Measurements from ENCODE around the gene APAF1. TPM values are rescaled to one million over a fixed set of nuclear protein-coding genes. Genes with fewer than 3 reads are reported as not detected.

APAF1 gene
- total and polyA plus RNA-seq, 4 donors = 1.9 to 11.6 (median 6.6) TPM

DNA sequence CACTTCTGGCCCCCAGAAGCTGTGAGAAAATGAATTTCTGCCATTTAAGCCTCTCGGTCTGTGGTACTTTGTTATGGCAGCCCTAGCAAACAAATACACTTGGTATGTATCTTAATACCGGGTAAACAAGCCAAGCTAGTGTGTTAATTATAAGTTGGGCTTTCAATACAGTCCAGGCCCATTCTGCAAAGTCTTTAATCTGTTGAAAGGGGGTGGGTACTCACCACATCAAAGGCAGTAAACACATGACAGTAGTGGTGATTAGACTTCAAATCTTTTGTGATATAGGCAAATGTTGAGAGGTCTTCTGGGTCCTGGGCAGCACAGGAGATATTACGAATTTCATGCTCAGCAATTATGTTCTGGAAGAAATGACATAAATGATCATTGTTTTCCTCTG is 127.7 kb downstream of the APAF1 start:
- no peaks in the 10 kb centered on the region for H3K4me1 ChIP-seq (ENCODE audit: control insufficient read depth in 4 of 4, insufficient read depth in 4 of 4, low read length in 3 of 4)
- H3K36me3 ChIP-seq (ENCODE audit: control insufficient read depth in 4 of 4, insufficient read depth in 3 of 4, low read depth in 1 of 4, low read length in 3 of 4) = no peaks in the 10 kb centered on the region
- 92% methylated on average over 3 of the region's 3 CpGs for WGBS
- TF ChIP-seq NR2F2 (IDR thresholded peaks at IDR 0.05) (no peak), RXRA (IDR thresholded peaks at IDR 0.05) (no peak), EGR1 (IDR thresholded peaks at IDR 0.05; ENCODE audit: low read depth in 2 of 2) (no peak), GABPA (IDR thresholded peaks at IDR 0.05 in 1 of 2, conservative IDR thresholded peaks at IDR 0.05 in 1 of 2) (no peak), TAF1 (conservative IDR thresholded peaks at IDR 0.05) (no peak), JUND (IDR thresholded peaks at IDR 0.05) (no peak)
- TF ChIP-seq, protein P1, sequence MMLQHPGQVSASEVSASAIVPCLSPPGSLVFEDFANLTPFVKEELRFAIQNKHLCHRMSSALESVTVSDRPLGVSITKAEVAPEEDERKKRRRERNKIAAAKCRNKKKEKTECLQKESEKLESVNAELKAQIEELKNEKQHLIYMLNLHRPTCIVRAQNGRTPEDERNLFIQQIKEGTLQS (IDR thresholded peaks at IDR 0.05) = no peak
- TF ChIP-seq, protein P2, sequence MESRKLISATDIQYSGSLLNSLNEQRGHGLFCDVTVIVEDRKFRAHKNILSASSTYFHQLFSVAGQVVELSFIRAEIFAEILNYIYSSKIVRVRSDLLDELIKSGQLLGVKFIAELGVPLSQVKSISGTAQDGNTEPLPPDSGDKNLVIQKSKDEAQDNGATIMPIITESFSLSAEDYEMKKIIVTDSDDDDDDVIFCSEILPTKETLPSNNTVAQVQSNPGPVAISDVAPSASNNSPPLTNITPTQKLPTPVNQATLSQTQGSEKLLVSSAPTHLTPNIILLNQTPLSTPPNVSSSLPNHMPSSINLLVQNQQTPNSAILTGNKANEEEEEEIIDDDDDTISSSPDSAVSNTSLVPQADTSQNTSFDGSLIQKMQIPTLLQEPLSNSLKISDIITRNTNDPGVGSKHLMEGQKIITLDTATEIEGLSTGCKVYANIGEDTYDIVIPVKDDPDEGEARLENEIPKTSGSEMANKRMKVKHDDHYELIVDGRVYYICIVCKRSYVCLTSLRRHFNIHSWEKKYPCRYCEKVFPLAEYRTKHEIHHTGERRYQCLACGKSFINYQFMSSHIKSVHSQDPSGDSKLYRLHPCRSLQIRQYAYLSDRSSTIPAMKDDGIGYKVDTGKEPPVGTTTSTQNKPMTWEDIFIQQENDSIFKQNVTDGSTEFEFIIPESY (IDR thresholded peaks at IDR 0.05) = no peak
- DNase-seq (ENCODE audit: low spot score) = no peak
- no peak overlapping the region for H3K27ac ChIP-seq (ENCODE audit: low read depth in 1 of 2, low read length in 2 of 2)
- no peak overlapping the region for H3K4me3 ChIP-seq (ENCODE audit: low read depth in 1 of 3, low read length in 3 of 3)
- H3K9ac ChIP-seq (ENCODE audit: low read depth in 1 of 2, low read length in 2 of 2) = no peak overlapping the region
- H3K9me3 ChIP-seq (ENCODE audit: control insufficient read depth in 4 of 4, low read length in 3 of 4) = no peaks in the 10 kb centered on the region
- H3K27me3 ChIP-seq (ENCODE audit: control insufficient read depth in 4 of 4, insufficient read depth in 4 of 4, low read length in 3 of 4) = no peaks in the 10 kb centered on the region

DNA sequence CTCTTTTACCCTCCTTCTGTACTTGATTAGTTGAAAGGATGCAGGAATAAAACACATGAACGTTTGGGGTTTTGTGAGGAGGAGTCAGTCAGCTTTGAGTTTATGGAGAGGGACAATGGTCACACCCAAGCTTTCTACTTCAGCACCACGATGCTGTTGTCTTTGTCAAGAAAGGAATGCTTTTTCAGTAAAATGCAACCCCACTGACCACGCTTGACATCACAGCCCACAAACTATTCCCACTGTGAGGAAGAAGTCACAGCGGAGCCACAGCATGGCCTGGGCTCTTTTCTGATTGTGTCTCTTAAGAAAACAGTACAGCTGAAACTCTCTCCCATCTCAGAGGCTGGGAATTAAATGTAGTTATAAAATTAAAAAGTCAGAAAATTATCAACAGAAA is 135.2 kb downstream of the APAF1 start:
- no peaks in the 10 kb centered on the region for H3K4me1 ChIP-seq (ENCODE audit: control insufficient read depth in 4 of 4, insufficient read depth in 4 of 4, low read length in 3 of 4)
- DNase-seq (ENCODE audit: low spot score) = no peak

DNA sequence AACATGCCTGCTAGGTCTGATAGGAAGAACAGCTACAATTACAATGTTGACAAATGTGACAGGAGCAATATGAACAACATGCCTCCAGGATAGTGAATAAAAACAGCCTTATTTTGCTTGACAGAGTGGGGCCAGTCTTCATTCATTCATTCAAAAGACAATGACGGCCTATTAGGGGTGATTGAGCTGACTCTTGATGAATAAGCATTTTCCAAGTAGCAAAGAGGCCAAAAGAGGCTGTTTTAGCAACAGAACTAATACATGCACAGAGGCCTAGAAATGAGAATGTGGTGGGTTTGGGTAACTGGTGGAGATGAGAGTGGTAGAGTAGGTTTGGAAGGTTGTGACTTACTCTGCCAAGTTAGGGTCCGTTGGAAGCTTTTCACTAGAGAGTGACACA is 138.3 kb downstream of the APAF1 start:
- Histone ChIP-seq H3K4me1 (ENCODE audit: control insufficient read depth in 4 of 4, insufficient read depth in 4 of 4, low read length in 3 of 4) (no peaks in the 10 kb centered on the region), H3K36me3 (ENCODE audit: control insufficient read depth in 4 of 4, insufficient read depth in 3 of 4, low read depth in 1 of 4, low read length in 3 of 4) (no peaks in the 10 kb centered on the region), H3K27me3 (ENCODE audit: control insufficient read depth in 4 of 4, insufficient read depth in 4 of 4, low read length in 3 of 4) (no peaks in the 10 kb centered on the region), H3K4me3 (ENCODE audit: low read depth in 1 of 3, low read length in 3 of 3) (no peak overlapping the region), H3K9me3 (ENCODE audit: control insufficient read depth in 4 of 4, low read length in 3 of 4) (no peaks in the 10 kb centered on the region), H3K9ac (ENCODE audit: low read depth in 1 of 2, low read length in 2 of 2) (no peak overlapping the region), H3K27ac (ENCODE audit: low read depth in 1 of 2, low read length in 2 of 2) (no peak overlapping the region)
- WGBS = 84% methylated on average over 2 of the region's 2 CpGs
- DNase-seq (ENCODE audit: low spot score) = no peak
- TF ChIP-seq RAD21 (IDR thresholded peaks at IDR 0.05) = no peak
- TF ChIP-seq, protein P3, sequence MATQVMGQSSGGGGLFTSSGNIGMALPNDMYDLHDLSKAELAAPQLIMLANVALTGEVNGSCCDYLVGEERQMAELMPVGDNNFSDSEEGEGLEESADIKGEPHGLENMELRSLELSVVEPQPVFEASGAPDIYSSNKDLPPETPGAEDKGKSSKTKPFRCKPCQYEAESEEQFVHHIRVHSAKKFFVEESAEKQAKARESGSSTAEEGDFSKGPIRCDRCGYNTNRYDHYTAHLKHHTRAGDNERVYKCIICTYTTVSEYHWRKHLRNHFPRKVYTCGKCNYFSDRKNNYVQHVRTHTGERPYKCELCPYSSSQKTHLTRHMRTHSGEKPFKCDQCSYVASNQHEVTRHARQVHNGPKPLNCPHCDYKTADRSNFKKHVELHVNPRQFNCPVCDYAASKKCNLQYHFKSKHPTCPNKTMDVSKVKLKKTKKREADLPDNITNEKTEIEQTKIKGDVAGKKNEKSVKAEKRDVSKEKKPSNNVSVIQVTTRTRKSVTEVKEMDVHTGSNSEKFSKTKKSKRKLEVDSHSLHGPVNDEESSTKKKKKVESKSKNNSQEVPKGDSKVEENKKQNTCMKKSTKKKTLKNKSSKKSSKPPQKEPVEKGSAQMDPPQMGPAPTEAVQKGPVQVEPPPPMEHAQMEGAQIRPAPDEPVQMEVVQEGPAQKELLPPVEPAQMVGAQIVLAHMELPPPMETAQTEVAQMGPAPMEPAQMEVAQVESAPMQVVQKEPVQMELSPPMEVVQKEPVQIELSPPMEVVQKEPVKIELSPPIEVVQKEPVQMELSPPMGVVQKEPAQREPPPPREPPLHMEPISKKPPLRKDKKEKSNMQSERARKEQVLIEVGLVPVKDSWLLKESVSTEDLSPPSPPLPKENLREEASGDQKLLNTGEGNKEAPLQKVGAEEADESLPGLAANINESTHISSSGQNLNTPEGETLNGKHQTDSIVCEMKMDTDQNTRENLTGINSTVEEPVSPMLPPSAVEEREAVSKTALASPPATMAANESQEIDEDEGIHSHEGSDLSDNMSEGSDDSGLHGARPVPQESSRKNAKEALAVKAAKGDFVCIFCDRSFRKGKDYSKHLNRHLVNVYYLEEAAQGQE (IDR thresholded peaks at IDR 0.05) = no peak
- TF ChIP-seq, protein P4, sequence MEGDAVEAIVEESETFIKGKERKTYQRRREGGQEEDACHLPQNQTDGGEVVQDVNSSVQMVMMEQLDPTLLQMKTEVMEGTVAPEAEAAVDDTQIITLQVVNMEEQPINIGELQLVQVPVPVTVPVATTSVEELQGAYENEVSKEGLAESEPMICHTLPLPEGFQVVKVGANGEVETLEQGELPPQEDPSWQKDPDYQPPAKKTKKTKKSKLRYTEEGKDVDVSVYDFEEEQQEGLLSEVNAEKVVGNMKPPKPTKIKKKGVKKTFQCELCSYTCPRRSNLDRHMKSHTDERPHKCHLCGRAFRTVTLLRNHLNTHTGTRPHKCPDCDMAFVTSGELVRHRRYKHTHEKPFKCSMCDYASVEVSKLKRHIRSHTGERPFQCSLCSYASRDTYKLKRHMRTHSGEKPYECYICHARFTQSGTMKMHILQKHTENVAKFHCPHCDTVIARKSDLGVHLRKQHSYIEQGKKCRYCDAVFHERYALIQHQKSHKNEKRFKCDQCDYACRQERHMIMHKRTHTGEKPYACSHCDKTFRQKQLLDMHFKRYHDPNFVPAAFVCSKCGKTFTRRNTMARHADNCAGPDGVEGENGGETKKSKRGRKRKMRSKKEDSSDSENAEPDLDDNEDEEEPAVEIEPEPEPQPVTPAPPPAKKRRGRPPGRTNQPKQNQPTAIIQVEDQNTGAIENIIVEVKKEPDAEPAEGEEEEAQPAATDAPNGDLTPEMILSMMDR (IDR thresholded peaks at IDR 0.05; ENCODE audit: low read depth, low read length, missing input control) = no peak
- TF ChIP-seq GABPA (IDR thresholded peaks at IDR 0.05 in 1 of 2, conservative IDR thresholded peaks at IDR 0.05 in 1 of 2) = no peak
- TF ChIP-seq, protein P5, sequence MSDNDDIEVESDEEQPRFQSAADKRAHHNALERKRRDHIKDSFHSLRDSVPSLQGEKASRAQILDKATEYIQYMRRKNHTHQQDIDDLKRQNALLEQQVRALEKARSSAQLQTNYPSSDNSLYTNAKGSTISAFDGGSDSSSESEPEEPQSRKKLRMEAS (IDR thresholded peaks at IDR 0.05) = no peak

More for the DNA sequence above, 135.2 kb downstream of the APAF1 start:
- no peak for TF ChIP-seq YY1 (IDR thresholded peaks at IDR 0.05)
- no peak for TF ChIP-seq HNF4G (IDR thresholded peaks at IDR 0.05)
- TF ChIP-seq, protein P3 (IDR thresholded peaks at IDR 0.05) = no peak
- TF ChIP-seq, protein P5 (IDR thresholded peaks at IDR 0.05) = no peak
- no peaks in the 10 kb centered on the region for H3K36me3 ChIP-seq (ENCODE audit: control insufficient read depth in 4 of 4, insufficient read depth in 3 of 4, low read depth in 1 of 4, low read length in 3 of 4)
- no peak overlapping the region for H3K27ac ChIP-seq (ENCODE audit: low read depth in 1 of 2, low read length in 2 of 2)
- 60% methylated on average over 4 of the region's 4 CpGs for WGBS
- no peaks in the 10 kb centered on the region for H3K9me3 ChIP-seq (ENCODE audit: control insufficient read depth in 4 of 4, low read length in 3 of 4)
- H3K4me3 ChIP-seq (ENCODE audit: low read depth in 1 of 3, low read length in 3 of 3) = no peak overlapping the region
- H3K27me3 ChIP-seq (ENCODE audit: control insufficient read depth in 4 of 4, insufficient read depth in 4 of 4, low read length in 3 of 4) = no peaks in the 10 kb centered on the region
- no peak overlapping the region for H3K9ac ChIP-seq (ENCODE audit: low read depth in 1 of 2, low read length in 2 of 2)

All from liver (tissue), 9 donors.